Measurements from ENCODE around the gene GALNT10. TPM values are rescaled to one million over a fixed set of nuclear protein-coding genes. Genes with fewer than 3 reads are reported as not detected.

Gene GALNT10
- total and polyA plus RNA-seq, 2 of the 4 experiments (the other 2 are of a cell fraction), result 46.2 to 67.0 TPM

GRCh38 chr5:154273028-154273617, 82.6 kb downstream of the GALNT10 start:
- Histone ChIP-seq H3K23ac (ENCODE audit: low read depth, low read length) (no peak overlapping the region), H4K91ac (ENCODE audit: insufficient read depth, low read depth, low read length) (no peak overlapping the region), H2BK20ac (ENCODE audit: low read depth, low read length) (no peak overlapping the region), H4K5ac (ENCODE audit: low read depth, low read length) (no peak overlapping the region), H3K14ac (replicated peaks; ENCODE audit: low read depth, low read length) (0 out of 2 replicates have a peak overlapping the region, but pooled peaks have one; percentile 3), H4K20me1 (ENCODE audit: insufficient read depth, low read length) (peaks cover 10% of the 10 kb centered on the region; the same call in 1 of the 2 replicates), H3K27ac (ENCODE audit: insufficient read depth, low read length) (no peak overlapping the region), H2BK5ac (ENCODE audit: low read depth, low read length, poor library complexity, severe bottlenecking) (no peak overlapping the region), H3K27me3 (ENCODE audit: control insufficient read depth, insufficient read depth, low read length) (no peaks in the 10 kb centered on the region), H3K36me3 (ENCODE audit: control insufficient read depth, insufficient read depth, low read length) (no peaks in the 10 kb centered on the region; the same call in 1 of the 2 replicates), H3K18ac (ENCODE audit: low read depth, low read length) (no peak overlapping the region; the same call in 1 of the 2 replicates), H3K9me1 (ENCODE audit: insufficient read depth, low read length) (peaks cover 30% of the 10 kb centered on the region), H2AK5ac (ENCODE audit: low read depth, low read length) (no peak overlapping the region), H3K4ac (ENCODE audit: low read depth, low read length) (peak overlapping the region; percentile 43; the same call in 1 of the 2 replicates), H2AFZ (replicated peaks; ENCODE audit: low read length, poor library complexity) (no peak overlapping the region), H3K79me1 (ENCODE audit: low read depth in 1 of 2, low read length in 2 of 2) (peaks cover 11 to 70% of the 10 kb centered on the region in 2 experiments; a peak in 3 of 4 replicates), H3K9me3 (ENCODE audit: control insufficient read depth, insufficient read depth, low read length) (no peaks in the 10 kb centered on the region), H4K8ac (ENCODE audit: low read depth in 2 of 2, low read length in 2 of 2) (peak overlapping the region in 1 of 2 experiments; percentile 11; a peak in 1 of 4 replicates), H3K4me2 (ENCODE audit: low read depth, low read length) (no peak overlapping the region), H2BK15ac (ENCODE audit: low read depth, low read length) (no peak overlapping the region), H2AK9ac (replicated peaks; ENCODE audit: low read depth, low read length, poor library complexity) (no peak overlapping the region), H3K9ac (ENCODE audit: low read depth, low read length) (no peak overlapping the region), H3K56ac (ENCODE audit: extremely low read depth, insufficient read depth, low read length) (no peak overlapping the region), H3K4me3 (ENCODE audit: insufficient read depth, low read depth, low read length) (no peak overlapping the region), H2BK120ac (ENCODE audit: low read depth, low read length) (no peak overlapping the region; the same call in 1 of the 2 replicates), H3K4me1 (ENCODE audit: control insufficient read depth, insufficient read depth, low read length) (peaks cover 27% of the 10 kb centered on the region)
- TF ChIP-seq MAFK (IDR thresholded peaks at IDR 0.05; ENCODE audit: low read depth, low read length) (peak; percentile 88), FOS (IDR thresholded peaks at IDR 0.05; ENCODE audit: low read depth, low read length) (no peak)
- DNase-seq, result peak; percentile 21
- no TSS peak for BruUV-seq (replicated peaks)
- intact Hi-C loops (cut with micrococcal nuclease) (loop anchor here (5.0 kb wide), 1 partner anchor 469 kb away; no protein-coding TSS in a partner anchor), in situ Hi-C loops (cut with MboI; ENCODE audit: low sequenced_read_pairs) (no loop called here), dilution Hi-C loops (cut with HindIII; ENCODE audit: low sequenced_read_pairs, unreplicated experiment) (no loop called here)
- POLR2A ChIA-PET (ENCODE audit: unreplicated experiment), result no interaction called here
- WGBS, 2 experiments (ENCODE audit: extremely low coverage in 2 of 2, insufficient read length in 1 of 2), result 17% methylated on average over 1 of the region's 3 CpGs; no CpG with 5 or more reads in 1 of the 2 experiments
- ATAC-seq (ENCODE audit: low read depth), result no peak
- CTCF ChIA-PET, result no interaction called here

All from IMR-90 (cell line).